ENCODE results near the gene PLEKHA6.

Gene PLEKHA6

DNA sequence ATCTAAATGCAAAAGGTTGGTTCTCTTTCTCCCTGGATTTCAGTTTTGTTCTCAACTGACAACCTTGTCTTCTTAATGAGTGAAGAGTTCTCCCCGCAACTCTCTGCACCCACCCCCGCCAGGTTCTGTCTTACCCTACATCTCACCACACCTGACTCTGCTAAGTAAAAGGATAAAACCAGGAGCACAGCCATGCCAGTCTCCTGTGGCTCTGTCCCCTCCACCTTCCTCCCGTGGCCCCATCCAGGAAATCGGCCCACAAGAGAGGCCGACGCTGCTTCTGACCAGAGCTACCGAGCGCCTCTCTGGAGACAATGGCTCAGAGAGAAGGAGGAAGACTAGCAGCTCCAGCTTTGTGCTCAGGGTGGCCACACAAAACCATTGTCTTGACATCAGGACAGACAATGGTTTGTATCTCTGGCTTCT lies 72.2 kb downstream of the PLEKHA6 start:
- Histone ChIP-seq H3K27ac (no peak overlapping the region), H3K27me3 (ENCODE audit: insufficient read depth, low read depth) (peaks cover 9% of the 10 kb centered on the region; the same call in 1 of the 2 replicates), H3K4me1 (ENCODE audit: low read depth, poor library complexity, severe bottlenecking) (no peaks in the 10 kb centered on the region), H3K9ac (no peak overlapping the region), H4K20me1 (ENCODE audit: insufficient read depth) (no peaks in the 10 kb centered on the region), H3K4me2 (no peak overlapping the region), H3K36me3 (ENCODE audit: insufficient read depth) (no peaks in the 10 kb centered on the region), H2AFZ (ENCODE audit: low read depth) (no peak overlapping the region), H3K79me2 (ENCODE audit: insufficient read depth, low read depth) (no peaks in the 10 kb centered on the region), H3K4me3 (IDR thresholded peaks at IDR 0.05; ENCODE audit: insufficient read depth, low read depth, low read length) (no peak overlapping the region)
- TF ChIP-seq, protein P1, sequence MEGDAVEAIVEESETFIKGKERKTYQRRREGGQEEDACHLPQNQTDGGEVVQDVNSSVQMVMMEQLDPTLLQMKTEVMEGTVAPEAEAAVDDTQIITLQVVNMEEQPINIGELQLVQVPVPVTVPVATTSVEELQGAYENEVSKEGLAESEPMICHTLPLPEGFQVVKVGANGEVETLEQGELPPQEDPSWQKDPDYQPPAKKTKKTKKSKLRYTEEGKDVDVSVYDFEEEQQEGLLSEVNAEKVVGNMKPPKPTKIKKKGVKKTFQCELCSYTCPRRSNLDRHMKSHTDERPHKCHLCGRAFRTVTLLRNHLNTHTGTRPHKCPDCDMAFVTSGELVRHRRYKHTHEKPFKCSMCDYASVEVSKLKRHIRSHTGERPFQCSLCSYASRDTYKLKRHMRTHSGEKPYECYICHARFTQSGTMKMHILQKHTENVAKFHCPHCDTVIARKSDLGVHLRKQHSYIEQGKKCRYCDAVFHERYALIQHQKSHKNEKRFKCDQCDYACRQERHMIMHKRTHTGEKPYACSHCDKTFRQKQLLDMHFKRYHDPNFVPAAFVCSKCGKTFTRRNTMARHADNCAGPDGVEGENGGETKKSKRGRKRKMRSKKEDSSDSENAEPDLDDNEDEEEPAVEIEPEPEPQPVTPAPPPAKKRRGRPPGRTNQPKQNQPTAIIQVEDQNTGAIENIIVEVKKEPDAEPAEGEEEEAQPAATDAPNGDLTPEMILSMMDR (conservative IDR thresholded peaks at IDR 0.05; ENCODE audit: low read depth, low read length), result no peak

GRCh38 chr1:204286831-204287421 lies 72.8 kb downstream of the PLEKHA6 start:
- H3K4me3 ChIP-seq (IDR thresholded peaks at IDR 0.05; ENCODE audit: insufficient read depth, low read depth, low read length), result no peak overlapping the region
- H3K27me3 ChIP-seq (ENCODE audit: insufficient read depth, low read depth), result peaks cover 9% of the 10 kb centered on the region; the same call in 1 of the 2 replicates
- H3K27ac ChIP-seq, result no peak overlapping the region
- no peaks in the 10 kb centered on the region for H3K4me1 ChIP-seq (ENCODE audit: low read depth, poor library complexity, severe bottlenecking)
- no peak overlapping the region for H3K9ac ChIP-seq
- H3K36me3 ChIP-seq (ENCODE audit: insufficient read depth), result no peaks in the 10 kb centered on the region
- no peak overlapping the region; the same call in 1 of the 2 replicates for H2AFZ ChIP-seq (ENCODE audit: low read depth)
- no peak overlapping the region for H3K4me2 ChIP-seq
- no peaks in the 10 kb centered on the region for H4K20me1 ChIP-seq (ENCODE audit: insufficient read depth)
- TF ChIP-seq, protein P1 (conservative IDR thresholded peaks at IDR 0.05; ENCODE audit: low read depth, low read length), result no peak
- no peaks in the 10 kb centered on the region for H3K79me2 ChIP-seq (ENCODE audit: insufficient read depth, low read depth)

DNA sequence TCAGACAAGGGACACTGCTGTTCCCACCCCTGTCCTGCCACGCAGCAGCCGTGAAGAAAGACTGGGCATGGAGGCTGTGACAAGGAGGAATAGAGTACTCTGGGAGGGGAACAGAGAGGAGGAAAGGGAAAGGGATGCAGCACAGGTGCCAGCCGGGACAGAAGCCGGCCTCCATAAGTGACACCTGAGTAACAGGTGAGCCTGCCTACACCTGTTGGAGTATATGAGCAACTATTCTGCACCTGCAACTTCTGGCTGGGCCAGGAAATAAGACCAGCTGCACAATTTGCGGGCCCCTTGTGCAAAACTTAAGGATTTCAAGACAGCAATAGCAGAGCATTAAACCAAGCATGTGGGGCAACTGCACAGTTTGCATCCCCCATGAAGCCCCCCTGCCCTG lies 73.4 kb downstream of the PLEKHA6 start:
- TF ChIP-seq, protein P1 (conservative IDR thresholded peaks at IDR 0.05; ENCODE audit: low read depth, low read length), result no peak
- Histone ChIP-seq H3K27ac (no peak overlapping the region), H4K20me1 (ENCODE audit: insufficient read depth) (no peaks in the 10 kb centered on the region), H2AFZ (ENCODE audit: low read depth) (no peak overlapping the region), H3K9ac (no peak overlapping the region), H3K27me3 (ENCODE audit: insufficient read depth, low read depth) (peaks cover 9% of the 10 kb centered on the region; the same call in 1 of the 2 replicates), H3K36me3 (ENCODE audit: insufficient read depth) (no peaks in the 10 kb centered on the region), H3K4me2 (no peak overlapping the region), H3K4me3 (IDR thresholded peaks at IDR 0.05; ENCODE audit: insufficient read depth, low read depth, low read length) (no peak overlapping the region), H3K79me2 (ENCODE audit: insufficient read depth, low read depth) (no peaks in the 10 kb centered on the region), H3K4me1 (ENCODE audit: low read depth, poor library complexity, severe bottlenecking) (no peaks in the 10 kb centered on the region)

- Histone ChIP-seq H3K4me1 (ENCODE audit: low read depth, poor library complexity, severe bottlenecking) (no peaks in the 10 kb centered on the region), H3K27me3 (ENCODE audit: insufficient read depth, low read depth) (peaks cover 11% of the 10 kb centered on the region; the same call in 1 of the 2 replicates), H3K4me3 (IDR thresholded peaks at IDR 0.05; ENCODE audit: insufficient read depth, low read depth, low read length) (no peak overlapping the region), H3K36me3 (ENCODE audit: insufficient read depth) (no peaks in the 10 kb centered on the region), H3K79me2 (ENCODE audit: insufficient read depth, low read depth) (no peaks in the 10 kb centered on the region), H3K9ac (no peak overlapping the region), H3K4me2 (no peak overlapping the region), H2AFZ (ENCODE audit: low read depth) (no peak overlapping the region), H3K27ac (no peak overlapping the region), H4K20me1 (ENCODE audit: insufficient read depth) (no peaks in the 10 kb centered on the region)
- TF ChIP-seq, protein P1 (conservative IDR thresholded peaks at IDR 0.05; ENCODE audit: low read depth, low read length), result no peak
Measured at GRCh38 chr1:204285436-204286305, 74.1 kb downstream of the PLEKHA6 start.

All from KMS-11 (cell line).